ENCODE measurements around the gene ACSM6. TPM values are rescaled to one million over a fixed set of nuclear protein-coding genes. Genes with fewer than 3 reads are reported as not detected.

Gene ACSM6
- total RNA-seq, 4 donors from 2014 or later: not detected

GRCh38 chr10:95264227-95265051, 70.4 kb downstream of the ACSM6 start:
- no peak overlapping the region for H3K4me3 ChIP-seq
- DNase-seq (ENCODE audit: low spot score in 2 of 2): no peak
- H3K9me3 ChIP-seq: no peaks in the 10 kb centered on the region
- TF ChIP-seq CTCF (IDR thresholded peaks at IDR 0.05): no peak
- no peak for TF ChIP-seq POLR2A (IDR thresholded peaks at IDR 0.05)
- TF ChIP-seq EP300 (IDR thresholded peaks at IDR 0.05): no peak
- H3K27ac ChIP-seq: no peak overlapping the region
- H3K27me3 ChIP-seq: no peaks in the 10 kb centered on the region
- H3K4me1 ChIP-seq: peaks cover 0 to 21% (median 7%) of the 10 kb centered on the region in 4 donors
- H3K36me3 ChIP-seq: peaks cover 0 to 19% (median 0%) of the 10 kb centered on the region in 3 donors
- WGBS, 2 donors: 76 to 78% methylated on average over 6 of the region's 6 CpGs

- peaks cover 0 to 19% (median 0%) of the 10 kb centered on the region in 3 donors for H3K36me3 ChIP-seq
- TF ChIP-seq POLR2A (IDR thresholded peaks at IDR 0.05): no peak
- TF ChIP-seq CTCF (IDR thresholded peaks at IDR 0.05): no peak
- no peak for TF ChIP-seq EP300 (IDR thresholded peaks at IDR 0.05)
- WGBS, 2 donors: 93 to 94% methylated on average over 8 of the region's 8 CpGs
- H3K27me3 ChIP-seq: no peaks in the 10 kb centered on the region
- H3K9me3 ChIP-seq: no peaks in the 10 kb centered on the region
- DNase-seq (ENCODE audit: low spot score in 2 of 2): no peak
- H3K4me3 ChIP-seq: no peak overlapping the region
- peaks cover 0 to 16% (median 7%) of the 10 kb centered on the region in 4 donors for H3K4me1 ChIP-seq
- peak overlapping the region in 1 of 4 donors; percentile 79 for H3K27ac ChIP-seq
Measured at GRCh38 chr10:95265572-95265971, 71.5 kb downstream of the ACSM6 start.

- Histone ChIP-seq H3K27ac (peak overlapping the region; percentile 10 to 79 (median 74)), H3K27me3 (no peaks in the 10 kb centered on the region), H3K9me3 (no peaks in the 10 kb centered on the region), H3K4me3 (no peak overlapping the region), H3K36me3 (peaks cover 0 to 16% (median 0%) of the 10 kb centered on the region in 3 donors), H3K4me1 (peaks cover 0 to 14% (median 4%) of the 10 kb centered on the region in 4 donors)
- WGBS, 2 donors: 14 to 29% methylated on average over 1 of the region's 1 CpG
- TF ChIP-seq EP300 (IDR thresholded peaks at IDR 0.05): peak in 1 of 2 donors; percentile 61
- no peak for TF ChIP-seq CTCF (IDR thresholded peaks at IDR 0.05)
- DNase-seq (ENCODE audit: low spot score in 2 of 2): no peak
Measured at GRCh38 chr10:95266674-95267095, 72.6 kb downstream of the ACSM6 start.

GRCh38 chr10:95267251-95267650, 73.2 kb downstream of the ACSM6 start:
- WGBS, 2 donors: 91% methylated on average over 3 of the region's 3 CpGs
- no peak for DNase-seq (ENCODE audit: low spot score in 2 of 2)
- peaks cover 0 to 14% (median 4%) of the 10 kb centered on the region in 4 donors for H3K4me1 ChIP-seq
- peak overlapping the region in 2 of 4 donors; percentile 76 to 79 for H3K27ac ChIP-seq
- H3K27me3 ChIP-seq: no peaks in the 10 kb centered on the region
- peaks cover 0 to 16% (median 0%) of the 10 kb centered on the region in 3 donors for H3K36me3 ChIP-seq
- no peaks in the 10 kb centered on the region for H3K9me3 ChIP-seq
- no peak overlapping the region for H3K4me3 ChIP-seq
- TF ChIP-seq CTCF (IDR thresholded peaks at IDR 0.05) (no peak), EP300 (IDR thresholded peaks at IDR 0.05) (no peak), POLR2A (IDR thresholded peaks at IDR 0.05) (no peak)

GRCh38 chr10:95268438-95268837, 74.4 kb downstream of the ACSM6 start:
- Histone ChIP-seq H3K4me3 (no peak overlapping the region), H3K4me1 (peaks cover 0 to 20% (median 10%) of the 10 kb centered on the region in 4 donors)

More at GRCh38 chr10:95268438-95268837, 74.4 kb downstream of the ACSM6 start:
- TF ChIP-seq CTCF (IDR thresholded peaks at IDR 0.05) (no peak), EP300 (IDR thresholded peaks at IDR 0.05) (peak; percentile 26 to 75)
- H3K9me3 ChIP-seq: no peaks in the 10 kb centered on the region
- H3K36me3 ChIP-seq: peaks cover 0 to 11% (median 0%) of the 10 kb centered on the region in 3 donors
- no peaks in the 10 kb centered on the region for H3K27me3 ChIP-seq
- peak overlapping the region in 3 of 4 donors; percentile 51 to 79 (median 69) for H3K27ac ChIP-seq
- DNase-seq (ENCODE audit: low spot score in 2 of 2): no peak
- WGBS, 2 donors: 50 to 52% methylated on average over 12 of the region's 12 CpGs

All from tibial nerve (tissue), 4 donors.